ENCODE data around the gene ASB6. TPM values are rescaled to one million over a fixed set of nuclear protein-coding genes. Genes with fewer than 3 reads are reported as not detected.

Gene ASB6
- total and polyA plus RNA-seq, 2 experiments from 2014 or later, result 22.9 to 24.1 TPM

GRCh38 chr9:129648764-129649115, 6.8 kb upstream of the ASB6 start:
- H3K9me2 ChIP-seq (ENCODE audit: insufficient read depth), result no peaks in the 10 kb centered on the region
- DNase-seq, result no peak
- no peak overlapping the region for H3K4me2 ChIP-seq (ENCODE audit: unreplicated experiment)
- no peak overlapping the region for H3K27ac ChIP-seq
- WGBS, 2 experiments (ENCODE audit: low coverage in 1 of 2, low lambda C conversion rate in 2 of 2, missing lambda C conversion rate in 2 of 2), result 43 to 70% methylated on average over 5 to 10 of the region's 10 CpGs
- H3F3A ChIP-seq (ENCODE audit: insufficient read depth), result no peaks in the 10 kb centered on the region
- in situ Hi-C loops (cut with MboI), result no loop called here
- no peaks in the 10 kb centered on the region for H3K9me3 ChIP-seq (ENCODE audit: low read depth)
- H3K4me3 ChIP-seq, result no peak overlapping the region
- no peaks in the 10 kb centered on the region for H3K27me3 ChIP-seq (replicated peaks; ENCODE audit: insufficient read depth)
- H3K4me1 ChIP-seq (ENCODE audit: insufficient read depth), result peaks cover 4% of the 10 kb centered on the region; the same call in 1 of the 2 replicates
- H3K9ac ChIP-seq, result no peak overlapping the region
- TF ChIP-seq EZH2 (IDR thresholded peaks at IDR 0.05; ENCODE audit: insufficient read depth, poor library complexity, severe bottlenecking) (no peak), EZH2phosphoT487 (IDR thresholded peaks at IDR 0.05; ENCODE audit: insufficient read depth, low read depth) (no peak)
- no peaks in the 10 kb centered on the region for H4K20me1 ChIP-seq (ENCODE audit: insufficient read depth)
- no peaks in the 10 kb centered on the region for H3K36me3 ChIP-seq (ENCODE audit: low read depth)
- H2AFZ ChIP-seq, result no peak overlapping the region
- no peaks in the 10 kb centered on the region for H3K79me2 ChIP-seq (ENCODE audit: insufficient read depth)

- H3K27me3 ChIP-seq (replicated peaks; ENCODE audit: insufficient read depth), result no peaks in the 10 kb centered on the region
- in situ Hi-C loops (cut with MboI), result no loop called here
- no peaks in the 10 kb centered on the region for H4K20me1 ChIP-seq (ENCODE audit: insufficient read depth)
- 47 to 51% methylated on average over 13 to 16 of the region's 16 CpGs for WGBS, 2 experiments (ENCODE audit: low coverage in 1 of 2, low lambda C conversion rate in 2 of 2, missing lambda C conversion rate in 2 of 2)
- H3K4me3 ChIP-seq, result no peak overlapping the region
- no peaks in the 10 kb centered on the region for H3K79me2 ChIP-seq (ENCODE audit: insufficient read depth)
- H3K36me3 ChIP-seq (ENCODE audit: low read depth), result no peaks in the 10 kb centered on the region
- no peak overlapping the region for H3K27ac ChIP-seq
- peaks cover 4% of the 10 kb centered on the region; the same call in 1 of the 2 replicates for H3K4me1 ChIP-seq (ENCODE audit: insufficient read depth)
- H3F3A ChIP-seq (ENCODE audit: insufficient read depth), result no peaks in the 10 kb centered on the region
- H3K4me2 ChIP-seq (ENCODE audit: unreplicated experiment), result no peak overlapping the region
- no peak overlapping the region for H3K9ac ChIP-seq
- H2AFZ ChIP-seq, result no peak overlapping the region
- TF ChIP-seq EZH2phosphoT487 (IDR thresholded peaks at IDR 0.05; ENCODE audit: insufficient read depth, low read depth), result no peak
- no peak for TF ChIP-seq EZH2 (IDR thresholded peaks at IDR 0.05; ENCODE audit: insufficient read depth, poor library complexity, severe bottlenecking)
- H3K9me3 ChIP-seq (ENCODE audit: low read depth), result no peaks in the 10 kb centered on the region
- DNase-seq, result peak; percentile 51
- no peaks in the 10 kb centered on the region for H3K9me2 ChIP-seq (ENCODE audit: insufficient read depth)
Measured at GRCh38 chr9:129648092-129648763, 6.3 kb upstream of the ASB6 start.

- Histone ChIP-seq H3K9me3 (ENCODE audit: low read depth) (no peaks in the 10 kb centered on the region), H3K9ac (no peak overlapping the region), H3F3A (ENCODE audit: insufficient read depth) (peaks cover 1% of the 10 kb centered on the region; the same call in 1 of the 2 replicates), H4K20me1 (ENCODE audit: insufficient read depth) (no peaks in the 10 kb centered on the region), H3K4me1 (ENCODE audit: insufficient read depth) (peaks cover 4% of the 10 kb centered on the region; the same call in 1 of the 2 replicates), H3K27me3 (replicated peaks; ENCODE audit: insufficient read depth) (no peaks in the 10 kb centered on the region), H3K9me2 (ENCODE audit: insufficient read depth) (no peaks in the 10 kb centered on the region), H3K79me2 (ENCODE audit: insufficient read depth) (no peaks in the 10 kb centered on the region), H3K36me3 (ENCODE audit: low read depth) (no peaks in the 10 kb centered on the region), H3K4me3 (no peak overlapping the region), H2AFZ (no peak overlapping the region), H3K4me2 (ENCODE audit: unreplicated experiment) (no peak overlapping the region), H3K27ac (no peak overlapping the region)
- WGBS, 2 experiments (ENCODE audit: low coverage in 1 of 2, low lambda C conversion rate in 2 of 2, missing lambda C conversion rate in 2 of 2), result 87 to 93% methylated on average over 7 to 10 of the region's 10 CpGs
- in situ Hi-C loops (cut with MboI), result no loop called here
- TF ChIP-seq EZH2 (IDR thresholded peaks at IDR 0.05; ENCODE audit: insufficient read depth, poor library complexity, severe bottlenecking), result no peak
- TF ChIP-seq EZH2phosphoT487 (IDR thresholded peaks at IDR 0.05; ENCODE audit: insufficient read depth, low read depth), result no peak
- no peak for DNase-seq
Measured at GRCh38 chr9:129647635-129648034, 5.7 kb upstream of the ASB6 start.

GRCh38 chr9:129646654-129647053, 4.7 kb upstream of the ASB6 start:
- DNase-seq, result no peak
- Histone ChIP-seq H3K9me3 (ENCODE audit: low read depth) (no peaks in the 10 kb centered on the region), H2AFZ (no peak overlapping the region), H3K9me2 (ENCODE audit: insufficient read depth) (no peaks in the 10 kb centered on the region), H3K4me3 (no peak overlapping the region), H3K9ac (no peak overlapping the region), H3K79me2 (ENCODE audit: insufficient read depth) (peaks cover 3% of the 10 kb centered on the region; the same call in 1 of the 2 replicates), H3K4me2 (ENCODE audit: unreplicated experiment) (no peak overlapping the region), H4K20me1 (ENCODE audit: insufficient read depth) (no peaks in the 10 kb centered on the region), H3K4me1 (ENCODE audit: insufficient read depth) (peaks cover 4% of the 10 kb centered on the region; the same call in 1 of the 2 replicates), H3K36me3 (ENCODE audit: low read depth) (no peaks in the 10 kb centered on the region), H3K27ac (no peak overlapping the region), H3F3A (ENCODE audit: insufficient read depth) (peaks cover 5% of the 10 kb centered on the region; the same call in 1 of the 2 replicates), H3K27me3 (replicated peaks; ENCODE audit: insufficient read depth) (no peaks in the 10 kb centered on the region)
- no peak for TF ChIP-seq EZH2phosphoT487 (IDR thresholded peaks at IDR 0.05; ENCODE audit: insufficient read depth, low read depth)
- in situ Hi-C loops (cut with MboI), result no loop called here
- 95% methylated on average over 7 of the region's 7 CpGs for WGBS, 2 experiments (ENCODE audit: low coverage in 1 of 2, low lambda C conversion rate in 2 of 2, missing lambda C conversion rate in 2 of 2)
